HCT116 (cell line): Measurements from ENCODE around the gene RGL2. TPM values are rescaled to one million over a fixed set of nuclear protein-coding genes. Genes with fewer than 3 reads are reported as not detected.

Experiments used
- ATAC-seq: fragments of 200-7000 bp; cut with Tn5 transposase; 2 replicates; pipeline ENCODE4 v1.9.1; 2020; ENCODE audit warnings: mild to moderate bottlenecking, moderate library complexity
- BruUV-seq: library from RNA; stranded (reverse); fragments of 400-500 nt; replicated peaks from 2 replicates; lab custom pipeline; 2021; lab: Mats Ljungman, UMichigan
- CTCF ChIA-PET: fragments of 300-600 bp; sonication (Branson Sonifier 250); formaldehyde crosslinking; loops from one replicate; lab custom pipeline; 2021; ENCODE audit warnings: antibody characterized with exemption; lab: Charles Lee
- POLR2A ChIA-PET: fragments of 300-600, 350-600 bp; sonication (Branson Sonifier 250); formaldehyde crosslinking; loops from one replicate; lab custom pipeline; 2021; ENCODE audit warnings: antibody characterized with exemption; lab: Charles Lee
- RAD21 ChIA-PET, 2 experiments: fragments of 300-600 bp; sonication (Branson Sonifier 250); formaldehyde crosslinking; loops; one replicate each; lab custom pipeline; 2023; ENCODE audit warnings: low total read pairs in 2 of 2; ENCODE audit not compliant: uncharacterized antibody in 2 of 2, unreplicated experiment in 2 of 2, low non-redundant PET in 1 of 2; lab: Charles Lee
- DNase-seq: peaks from one replicate; pipeline ENCODE4 v3.0.0-alpha.2; 2010; ENCODE audit warnings: low read depth, low spot score
- H2AFZ ChIP-seq: fragments of 200-600 bp; shearing (Covaris generic), sonication (generic); 2 replicates; pipeline ENCODE4 v1.6.1; 2017; ENCODE audit warnings: low read depth, mixed run types, mixed read lengths, antibody characterized with exemption, low read length; ENCODE audit not compliant: poor library complexity, severe bottlenecking
- H3K27ac ChIP-seq: 2 replicates; pipeline ENCODE4 v1.5.1; 2012; ENCODE audit warnings: low read depth, low read length
- H3K27me3 ChIP-seq: fragments of 200-600 bp; sonication (generic); 2 replicates; pipeline ENCODE4 v1.6.1; 2016; ENCODE audit warnings: mixed run types, low read length, mixed read lengths; ENCODE audit not compliant: insufficient read depth
- H3K36me3 ChIP-seq, 2 experiments: fragments of 200-500 bp in 1 of 2; fragments of 200-600 bp in 1 of 2; sonication (Bioruptor generic) in 1 of 2; sonication (generic) in 1 of 2; 2 replicates each; pipeline versions ENCODE4 v1.5.1 to v1.6.1; 2014 to 2016; ENCODE audit warnings: low read length in 2 of 2, inconsistent platforms in 1 of 2, mixed read lengths in 1 of 2, mixed run types in 1 of 2; ENCODE audit not compliant: insufficient read depth in 2 of 2, control insufficient read depth in 1 of 2
- H3K4me1 ChIP-seq, 2 experiments: fragments of 200-600 bp in 1 of 2; sonication (generic) in 1 of 2; 2 replicates each; pipeline versions ENCODE4 v1.5.1 to v1.6.1; 2012 to 2017; ENCODE audit warnings: low read length in 2 of 2, inconsistent platforms in 1 of 2, mild to moderate bottlenecking in 1 of 2, mixed read lengths in 1 of 2, mixed run types in 1 of 2, moderate library complexity in 1 of 2; ENCODE audit not compliant: insufficient read depth in 2 of 2, control insufficient read depth in 1 of 2
- H3K4me2 ChIP-seq: fragments of 200-600 bp; sonication (generic); 2 replicates; pipeline ENCODE4 v1.6.1; 2017; ENCODE audit warnings: mixed run types, low read length, mixed read lengths
- H3K4me3 ChIP-seq, 2 experiments: fragments of 200-600 bp in 1 of 2; sonication (generic) in 1 of 2; replicated peaks in 1 of 2; 2 replicates each; pipeline ENCODE4 v1.5.1; 2011 to 2016; ENCODE audit warnings: low read length in 2 of 2, control low read depth in 1 of 2, low read depth in 1 of 2, mild to moderate bottlenecking in 1 of 2, mixed read lengths in 1 of 2, mixed run types in 1 of 2
- H3K79me2 ChIP-seq: fragments of 200-600 bp; sonication (generic); 2 replicates; pipeline ENCODE4 v1.6.1; 2017; ENCODE audit warnings: mild to moderate bottlenecking, mixed run types, low read length, moderate library complexity, mixed read lengths; ENCODE audit not compliant: insufficient read depth
- H3K9ac ChIP-seq: fragments of 200-600 bp; sonication (generic); 2 replicates; pipeline ENCODE4 v1.6.1; 2016; ENCODE audit warnings: low read length, mixed read lengths
- H3K9me2 ChIP-seq: fragments of 200-600 bp; sonication (generic), shearing (Covaris generic); 2 replicates; pipeline ENCODE4 v1.6.1; 2017; ENCODE audit warnings: mixed run types, mild to moderate bottlenecking, moderate library complexity; ENCODE audit not compliant: insufficient read depth
- H3K9me3 ChIP-seq, 2 experiments: fragments of 200-500 bp in 1 of 2; fragments of 200-600 bp in 1 of 2; sonication (Bioruptor generic) in 1 of 2; sonication (generic) in 1 of 2; 2 replicates each; pipeline ENCODE4 v1.6.1; 2014 to 2017; ENCODE audit warnings: low read length in 2 of 2, mixed read lengths in 2 of 2, inconsistent platforms in 1 of 2, low read depth in 1 of 2, mild to moderate bottlenecking in 1 of 2, mixed run types in 1 of 2, moderate library complexity in 1 of 2; ENCODE audit not compliant: control insufficient read depth in 1 of 2, insufficient read depth in 1 of 2
- H4K20me1 ChIP-seq: fragments of 200-600 bp; sonication (generic), shearing (Covaris generic); 2 replicates; pipeline ENCODE4 v1.6.1; 2017; ENCODE audit warnings: mixed run types, mild to moderate bottlenecking, moderate library complexity; ENCODE audit not compliant: insufficient read depth
- CBX3 ChIP-seq: IDR thresholded peaks from 2 replicates; pipeline ENCODE4 v1.6.1; 2012; ENCODE audit warnings: low read depth
- CTCF ChIP-seq, 3 experiments: fragments of 200-600 bp in 1 of 3; sonication (generic) in 1 of 3; IDR thresholded peaks in 2 of 3; conservative IDR thresholded peaks in 1 of 3; 2 replicates each; pipeline ENCODE4 v1.5.1; 2012 to 2017; ENCODE audit warnings: low read depth in 2 of 3, low read length in 2 of 3, antibody characterized with exemption in 1 of 3, borderline replicate concordance in 1 of 3, control low read depth in 1 of 3, mild to moderate bottlenecking in 1 of 3, mixed read lengths in 1 of 3, mixed run types in 1 of 3, moderate library complexity in 1 of 3; ENCODE audit not compliant: insufficient read depth in 1 of 3
- EZH2 ChIP-seq: fragments of 200-600 bp; sonication (generic); IDR thresholded peaks from 2 replicates; pipeline ENCODE4 v1.6.1; 2017; ENCODE audit warnings: antibody characterized with exemption, mixed run types
- EZH2phosphoT487 ChIP-seq: fragments of 200-600 bp; IDR thresholded peaks from 2 replicates; pipeline ENCODE4 v1.6.1; 2018; ENCODE audit warnings: antibody characterized with exemption, borderline replicate concordance
- POLR2A ChIP-seq: IDR thresholded peaks from 2 replicates; pipeline ENCODE4 v1.7.0; 2011; ENCODE audit warnings: borderline replicate concordance; ENCODE audit not compliant: insufficient read depth, insufficient read length; ENCODE audit errors: extremely low read depth
- POLR2AphosphoS5 ChIP-seq: IDR thresholded peaks from 2 replicates; pipeline ENCODE4 v1.6.1; 2011; ENCODE audit warnings: mild to moderate bottlenecking, low read depth, low read length, moderate library complexity
- YY1 ChIP-seq: IDR thresholded peaks from 2 replicates; pipeline ENCODE4 v1.6.1; 2011; ENCODE audit warnings: low read length, low read depth, moderate library complexity, mild to moderate bottlenecking; ENCODE audit not compliant: insufficient replicate concordance; ENCODE audit errors: extremely low read depth
- ZBTB33 ChIP-seq: IDR thresholded peaks from 2 replicates; pipeline ENCODE4 v1.6.1; 2011; ENCODE audit warnings: mild to moderate bottlenecking, low read length, moderate library complexity; ENCODE audit not compliant: insufficient replicate concordance; ENCODE audit errors: extremely low read depth
- ZFX ChIP-seq: fragments of 450-650 bp; IDR thresholded peaks from 2 replicates; pipeline ENCODE4 v1.6.1; 2017
- intact Hi-C: fragments of 100-400 bp; cut with micrococcal nuclease; formaldehyde crosslinking; loops from 2 replicates; pipeline ENCODE4 v1.10.0; 2022
- total RNA-seq: library from RNA; stranded (reverse); gene quantifications from one replicate; pipeline ENCODE4 v1.2.1, GENCODE V29; 2021; ENCODE audit not compliant: unreplicated experiment

The RGL2 gene
- total RNA-seq, 1 experiment from 2014 or later: 53.4 TPM

GRCh38 chr6:33301877-33302276, 3.1 kb upstream of the RGL2 start (continued):
- TF ChIP-seq ZBTB33 (no peak), CTCF (IDR thresholded peaks at IDR 0.05 in 2 of 3, conservative IDR thresholded peaks at IDR 0.05 in 1 of 3; ENCODE audit: borderline replicate concordance in 1 of 3, insufficient read depth in 1 of 3, low read depth in 2 of 3, low read length in 2 of 3) (no peak), ZFX (no peak)

- intact Hi-C loops: loop anchor here (2.0 to 5.0 kb wide), 3 partner anchors 15 to 128 kb away; partner anchors contain the start of genes PHF1 and TAPBP
- H3K4me2 ChIP-seq: peak overlapping the region; percentile 100
- H3K27ac ChIP-seq: peak overlapping the region; percentile 96
- RAD21 ChIA-PET: interaction anchor here in 1 of 2 experiments (0.8 kb wide), 1 partner anchor 19 kb away, joined by 3 read pairs; the partner anchor contains the start of gene ZBTB22
- ATAC-seq (peak; percentile 65), DNase-seq (peak; percentile 80)
- H4K20me1 ChIP-seq: no peaks in the 10 kb centered on the region
- no peaks in the 10 kb centered on the region for H3K9me2 ChIP-seq
- BruUV-seq: TSS peak; percentile 88
- CTCF ChIA-PET: interaction anchor here (0.9 to 1.6 kb wide), 6 partner anchors 10 to 139 kb away, joined by 3 to 11 read pairs (median 6); partner anchors contain the start of genes B3GALT4, PFDN6, WDR46 and ZBTB22
- POLR2A ChIA-PET: interaction anchor here (0.8 to 1.6 kb wide), 8 partner anchors 9 to 155 kb away, joined by 3 to 13 read pairs (median 4); partner anchors contain the start of genes B3GALT4, PFDN6, RPS18 and VPS52
- H3K9me3 ChIP-seq: no peaks in the 10 kb centered on the region
- H3K79me2 ChIP-seq: peaks cover 21% of the 10 kb centered on the region
- peak overlapping the region; percentile 84 for H3K9ac ChIP-seq
- peak; percentile 92 for TF ChIP-seq POLR2AphosphoS5
- no peak for TF ChIP-seq EZH2
- TF ChIP-seq EZH2phosphoT487: no peak
- peak in 2 of 3 experiments; percentile 80 to 86; a peak in 4 of 6 replicates for TF ChIP-seq CTCF (IDR thresholded peaks at IDR 0.05 in 2 of 3, conservative IDR thresholded peaks at IDR 0.05 in 1 of 3; ENCODE audit: borderline replicate concordance in 1 of 3, insufficient read depth in 1 of 3, low read depth in 2 of 3, low read length in 2 of 3)
- TF ChIP-seq YY1: peak; percentile 51
- TF ChIP-seq CBX3: no peak
- TF ChIP-seq POLR2A: peak; percentile 80
- TF ChIP-seq, all 23 proteins: peak for 4
- Histone ChIP-seq H3K36me3 (peaks cover 8 to 9% of the 10 kb centered on the region in 2 experiments; a peak in 3 of 4 replicates), H3K4me3 (peak overlapping the region; percentile 76 to 85), H3K4me1 (peaks cover 6 to 26% of the 10 kb centered on the region in 2 experiments; a peak in 3 of 4 replicates), H2AFZ (no peak overlapping the region), H3K27me3 (no peaks in the 10 kb centered on the region)
These were observed 649 bp upstream of the RGL2 start for GRCh38 chr6:33299237-33299944.
